ENCODE data around the gene ACADSB. TPM values are rescaled to one million over a fixed set of nuclear protein-coding genes. Genes with fewer than 3 reads are reported as not detected.

Gene ACADSB
- total RNA-seq, 5 donors from 2014 or later (not counting 1 experiment from before 2014, with no cell fraction given): 25.3 to 33.8 (median 33.0) TPM

GRCh38 chr10:123081896-123082295, 73.1 kb downstream of the ACADSB start:
- H3K27ac Mint-ChIP-seq: no peak overlapping the region
- DNase-seq: no peak
- H3K9me3 Mint-ChIP-seq: no peaks in the 10 kb centered on the region
- H3K4me3 ChIP-seq (ENCODE audit: control insufficient read depth in 1 of 2, extremely low read depth in 1 of 2, low read length in 1 of 2): no peak overlapping the region
- H3K27me3 ChIP-seq (replicated peaks in 1 of 2; ENCODE audit: control insufficient read depth in 2 of 2, extremely low read depth in 1 of 2, insufficient read depth in 2 of 2, low read length in 1 of 2): peaks cover 0 to 40% of the 10 kb centered on the region in 2 experiments
- H3K4me1 ChIP-seq (ENCODE audit: control insufficient read depth in 1 of 2, extremely low read depth in 1 of 2, insufficient read depth in 2 of 2, low read length in 2 of 2): no peaks in the 10 kb centered on the region
- H3K27me3 Mint-ChIP-seq: peaks cover 26 to 29% of the 10 kb centered on the region in 2 donors
- ATAC-seq (replicated peaks in 1 of 4): no peak
- no peaks in the 10 kb centered on the region for H3K4me1 Mint-ChIP-seq
- CTCF ChIA-PET: no interaction called here
- POLR2A ChIA-PET: no interaction called here
- 83% methylated on average over 4 of the region's 7 CpGs for WGBS (ENCODE audit: insufficient coverage)
- no peaks in the 10 kb centered on the region for H3K9me3 ChIP-seq
- no peaks in the 10 kb centered on the region for H3K36me3 Mint-ChIP-seq
- H3K36me3 ChIP-seq (ENCODE audit: control insufficient read depth in 2 of 2, extremely low read depth in 1 of 2, insufficient read depth in 1 of 2, low read length in 1 of 2): no peaks in the 10 kb centered on the region
- H3K4me3 Mint-ChIP-seq: no peak overlapping the region
- no peak overlapping the region for H3K27ac ChIP-seq (ENCODE audit: low read length)

GRCh38 chr10:123083811-123084210, 75.0 kb downstream of the ACADSB start:
- no peak overlapping the region for H3K4me3 ChIP-seq (ENCODE audit: control insufficient read depth in 1 of 2, extremely low read depth in 1 of 2, low read length in 1 of 2)
- peaks cover 0 to 31% of the 10 kb centered on the region in 2 experiments for H3K27me3 ChIP-seq (replicated peaks in 1 of 2; ENCODE audit: control insufficient read depth in 2 of 2, extremely low read depth in 1 of 2, insufficient read depth in 2 of 2, low read length in 1 of 2)
- Mint-ChIP-seq H3K27me3 (peaks cover 19 to 20% of the 10 kb centered on the region in 2 donors), H3K4me1 (no peaks in the 10 kb centered on the region), H3K4me3 (no peak overlapping the region), H3K27ac (no peak overlapping the region), H3K36me3 (no peaks in the 10 kb centered on the region), H3K9me3 (no peaks in the 10 kb centered on the region)
- H3K9me3 ChIP-seq: no peaks in the 10 kb centered on the region
- DNase-seq: no peak
- H3K36me3 ChIP-seq (ENCODE audit: control insufficient read depth in 2 of 2, extremely low read depth in 1 of 2, insufficient read depth in 1 of 2, low read length in 1 of 2): no peaks in the 10 kb centered on the region
- WGBS (ENCODE audit: insufficient coverage): 76% methylated on average over 5 of the region's 6 CpGs
- POLR2A ChIA-PET: no interaction called here
- CTCF ChIA-PET: no interaction called here
- no peaks in the 10 kb centered on the region for H3K4me1 ChIP-seq (ENCODE audit: control insufficient read depth in 1 of 2, extremely low read depth in 1 of 2, insufficient read depth in 2 of 2, low read length in 2 of 2)
- no peak for ATAC-seq (replicated peaks in 1 of 4)
- H3K27ac ChIP-seq (ENCODE audit: low read length): no peak overlapping the region

DNA sequence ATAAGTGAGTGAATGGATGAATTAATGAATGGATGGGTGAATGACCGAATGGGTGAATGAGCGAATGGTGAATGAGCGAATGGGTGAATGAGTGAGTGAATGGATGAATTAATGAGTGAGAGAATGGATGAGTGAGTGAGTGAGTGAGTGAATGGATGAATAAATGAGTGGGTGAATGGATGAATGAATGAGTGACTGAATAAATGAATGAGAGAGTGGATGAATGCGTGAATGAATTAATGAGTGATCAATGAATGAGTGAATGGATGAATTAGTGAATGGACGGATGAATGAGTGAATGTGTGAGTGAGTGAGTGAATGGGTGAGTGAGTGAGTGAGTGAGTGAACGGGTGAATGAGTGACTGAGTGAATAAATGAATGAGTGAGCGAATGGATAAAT, 77.5 kb downstream of the ACADSB start:
- H3K36me3 ChIP-seq (ENCODE audit: control insufficient read depth in 2 of 2, extremely low read depth in 1 of 2, insufficient read depth in 1 of 2, low read length in 1 of 2): no peaks in the 10 kb centered on the region
- Mint-ChIP-seq H3K36me3 (no peaks in the 10 kb centered on the region), H3K9me3 (no peaks in the 10 kb centered on the region), H3K4me3 (no peak overlapping the region), H3K27ac (no peak overlapping the region), H3K4me1 (no peaks in the 10 kb centered on the region), H3K27me3 (peaks cover 9 to 12% of the 10 kb centered on the region in 2 donors)
- ATAC-seq (replicated peaks in 1 of 4) (no peak), DNase-seq (no peak)
- H3K9me3 ChIP-seq: no peaks in the 10 kb centered on the region
- 93% methylated on average over 5 of the region's 7 CpGs for WGBS (ENCODE audit: insufficient coverage)
- ChIA-PET CTCF (no interaction called here), POLR2A (no interaction called here)
- H3K27ac ChIP-seq (ENCODE audit: low read length): no peak overlapping the region
- no peaks in the 10 kb centered on the region for H3K4me1 ChIP-seq (ENCODE audit: control insufficient read depth in 1 of 2, extremely low read depth in 1 of 2, insufficient read depth in 2 of 2, low read length in 2 of 2)
- H3K4me3 ChIP-seq (ENCODE audit: control insufficient read depth in 1 of 2, extremely low read depth in 1 of 2, low read length in 1 of 2): no peak overlapping the region
- peaks cover 0 to 23% of the 10 kb centered on the region in 2 experiments for H3K27me3 ChIP-seq (replicated peaks in 1 of 2; ENCODE audit: control insufficient read depth in 2 of 2, extremely low read depth in 1 of 2, insufficient read depth in 2 of 2, low read length in 1 of 2)

GRCh38 chr10:123087348-123087747, 78.5 kb downstream of the ACADSB start:
- H3K4me3 ChIP-seq (ENCODE audit: control insufficient read depth in 1 of 2, extremely low read depth in 1 of 2, low read length in 1 of 2): no peak overlapping the region
- peaks cover 12% of the 10 kb centered on the region in 2 donors for H3K27me3 Mint-ChIP-seq
- ChIA-PET POLR2A (interaction anchor here in 1 of 2 donors (0.6 kb wide), 1 partner anchor 45 kb away, joined by 3 read pairs; no protein-coding TSS in a partner anchor), CTCF (no interaction called here)
- no peak for DNase-seq
- peaks cover 0 to 16% of the 10 kb centered on the region in 2 experiments for H3K27me3 ChIP-seq (replicated peaks in 1 of 2; ENCODE audit: control insufficient read depth in 2 of 2, extremely low read depth in 1 of 2, insufficient read depth in 2 of 2, low read length in 1 of 2)
- no peaks in the 10 kb centered on the region for H3K36me3 ChIP-seq (ENCODE audit: control insufficient read depth in 2 of 2, extremely low read depth in 1 of 2, insufficient read depth in 1 of 2, low read length in 1 of 2)
- H3K36me3 Mint-ChIP-seq: no peaks in the 10 kb centered on the region
- H3K9me3 Mint-ChIP-seq: no peaks in the 10 kb centered on the region
- no peak overlapping the region for H3K27ac ChIP-seq (ENCODE audit: low read length)
- no peak overlapping the region for H3K4me3 Mint-ChIP-seq
- WGBS (ENCODE audit: insufficient coverage): no CpG with 5 or more reads among the region's 4 CpGs
- no peaks in the 10 kb centered on the region for H3K4me1 Mint-ChIP-seq
- H3K4me1 ChIP-seq (ENCODE audit: control insufficient read depth in 1 of 2, extremely low read depth in 1 of 2, insufficient read depth in 2 of 2, low read length in 2 of 2): no peaks in the 10 kb centered on the region
- H3K27ac Mint-ChIP-seq: no peak overlapping the region
- ATAC-seq (replicated peaks in 1 of 4): no peak
- H3K9me3 ChIP-seq: no peaks in the 10 kb centered on the region

DNA sequence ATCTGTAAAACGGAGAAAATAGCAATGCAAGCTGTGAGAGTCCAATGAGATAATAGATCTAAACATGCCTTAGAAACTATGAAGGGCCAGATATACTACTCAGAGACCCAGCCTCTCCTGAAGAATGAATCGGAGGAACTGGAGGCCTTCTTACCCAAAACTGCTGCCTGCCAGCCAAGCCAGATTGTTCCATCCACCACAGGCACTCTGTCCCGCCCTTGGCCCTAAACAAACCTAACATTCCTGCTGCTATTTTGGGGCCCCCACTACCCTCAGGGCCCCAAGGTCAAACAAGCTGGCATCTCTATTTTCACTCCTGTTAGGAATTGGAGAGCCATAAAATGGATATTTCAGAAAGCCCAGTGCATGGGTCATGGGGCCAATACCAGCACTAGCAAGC, 79.0 kb downstream of the ACADSB start:
- Mint-ChIP-seq H3K9me3 (no peaks in the 10 kb centered on the region), H3K36me3 (no peaks in the 10 kb centered on the region), H3K4me1 (no peaks in the 10 kb centered on the region), H3K4me3 (no peak overlapping the region), H3K27me3 (peaks cover 8 to 15% of the 10 kb centered on the region in 2 donors), H3K27ac (no peak overlapping the region)
- H3K27ac ChIP-seq (ENCODE audit: low read length): no peak overlapping the region
- H3K4me3 ChIP-seq (ENCODE audit: control insufficient read depth in 1 of 2, extremely low read depth in 1 of 2, low read length in 1 of 2): no peak overlapping the region
- peaks cover 0 to 16% of the 10 kb centered on the region in 2 experiments for H3K27me3 ChIP-seq (replicated peaks in 1 of 2; ENCODE audit: control insufficient read depth in 2 of 2, extremely low read depth in 1 of 2, insufficient read depth in 2 of 2, low read length in 1 of 2)
- H3K4me1 ChIP-seq (ENCODE audit: control insufficient read depth in 1 of 2, extremely low read depth in 1 of 2, insufficient read depth in 2 of 2, low read length in 2 of 2): no peaks in the 10 kb centered on the region
- WGBS (ENCODE audit: insufficient coverage): 67% methylated on average over 1 of the region's 3 CpGs
- ChIA-PET CTCF (no interaction called here), POLR2A (interaction anchor here in 1 of 2 donors (0.6 kb wide), 1 partner anchor 44 kb away, joined by 3 read pairs; no protein-coding TSS in a partner anchor)
- no peaks in the 10 kb centered on the region for H3K9me3 ChIP-seq
- no peaks in the 10 kb centered on the region for H3K36me3 ChIP-seq (ENCODE audit: control insufficient read depth in 2 of 2, extremely low read depth in 1 of 2, insufficient read depth in 1 of 2, low read length in 1 of 2)
- ATAC-seq (replicated peaks in 1 of 4): no peak
- no peak for DNase-seq

DNA sequence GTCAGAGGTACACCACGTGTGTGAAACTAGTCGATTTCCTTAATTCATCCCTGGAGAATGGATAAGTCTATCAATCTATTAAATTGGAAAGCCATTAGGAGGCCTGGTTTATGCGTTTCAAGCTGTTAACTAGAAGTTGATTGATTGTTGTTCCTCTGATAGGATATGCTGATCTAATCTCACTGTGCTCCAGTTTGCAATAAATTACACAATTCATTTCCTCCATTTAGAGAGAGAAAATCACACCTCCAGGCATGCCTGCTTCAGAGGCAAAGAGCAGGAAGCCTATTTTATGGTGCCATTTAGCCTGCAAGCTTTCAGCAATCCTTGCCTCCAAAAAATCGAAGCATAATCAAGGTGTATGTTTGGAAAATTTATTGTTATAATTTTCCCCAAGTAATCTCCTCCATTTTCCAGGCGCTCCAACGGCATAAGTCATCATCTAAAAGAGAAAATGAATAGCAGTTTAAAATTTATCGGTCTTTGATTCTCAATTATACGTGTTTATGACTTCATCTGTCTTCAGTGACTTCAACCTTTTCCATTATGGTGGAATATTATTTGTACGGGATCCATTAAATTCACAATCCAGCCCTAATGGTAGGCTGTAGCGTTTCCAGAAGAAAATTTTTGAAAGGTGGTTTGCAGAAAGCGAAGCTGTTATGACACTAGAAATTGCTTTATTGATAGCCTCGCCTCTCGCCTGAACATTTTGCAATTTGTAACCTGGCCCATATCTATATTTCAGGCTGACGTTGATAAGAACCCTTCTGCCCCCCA, 84.0 kb downstream of the ACADSB start:
- ChIA-PET CTCF (no interaction called here), POLR2A (no interaction called here)
- Mint-ChIP-seq H3K27me3 (peaks cover 25 to 37% of the 10 kb centered on the region in 2 donors), H3K36me3 (no peaks in the 10 kb centered on the region), H3K27ac (no peak overlapping the region), H3K4me1 (no peaks in the 10 kb centered on the region), H3K4me3 (no peak overlapping the region), H3K9me3 (no peaks in the 10 kb centered on the region)
- Histone ChIP-seq H3K36me3 (ENCODE audit: control insufficient read depth in 2 of 2, extremely low read depth in 1 of 2, insufficient read depth in 1 of 2, low read length in 1 of 2) (no peaks in the 10 kb centered on the region), H3K27ac (ENCODE audit: low read length) (no peak overlapping the region), H3K27me3 (replicated peaks in 1 of 2; ENCODE audit: control insufficient read depth in 2 of 2, extremely low read depth in 1 of 2, insufficient read depth in 2 of 2, low read length in 1 of 2) (peaks cover 0 to 27% of the 10 kb centered on the region in 2 experiments), H3K4me1 (ENCODE audit: control insufficient read depth in 1 of 2, extremely low read depth in 1 of 2, insufficient read depth in 2 of 2, low read length in 2 of 2) (no peaks in the 10 kb centered on the region), H3K9me3 (no peaks in the 10 kb centered on the region), H3K4me3 (ENCODE audit: control insufficient read depth in 1 of 2, extremely low read depth in 1 of 2, low read length in 1 of 2) (no peak overlapping the region)
- no peak for ATAC-seq (replicated peaks in 1 of 4)
- DNase-seq: no peak
- 100% methylated on average over 1 of the region's 14 CpGs for whole genome bisulfite sequencing (ENCODE audit: insufficient coverage)
